Measurements from ENCODE around the gene NOM1.
"Not testable (repeated sequence)": the region's sequence is repeated elsewhere in the genome, so short reads cannot be mapped to it uniquely, and the experiment has no call there.

NOM1 gene

GRCh38 chr7:156936766-156937165 lies 12.7 kb upstream of the NOM1 start:
- not testable (repeated sequence) for FAIRE-seq; DNase-seq (ENCODE audit: insufficient read length, low spot score)

- FAIRE-seq, result no peak
Measured at GRCh38 chr7:156940421-156941122, 8.9 kb upstream of the NOM1 start.

DNA sequence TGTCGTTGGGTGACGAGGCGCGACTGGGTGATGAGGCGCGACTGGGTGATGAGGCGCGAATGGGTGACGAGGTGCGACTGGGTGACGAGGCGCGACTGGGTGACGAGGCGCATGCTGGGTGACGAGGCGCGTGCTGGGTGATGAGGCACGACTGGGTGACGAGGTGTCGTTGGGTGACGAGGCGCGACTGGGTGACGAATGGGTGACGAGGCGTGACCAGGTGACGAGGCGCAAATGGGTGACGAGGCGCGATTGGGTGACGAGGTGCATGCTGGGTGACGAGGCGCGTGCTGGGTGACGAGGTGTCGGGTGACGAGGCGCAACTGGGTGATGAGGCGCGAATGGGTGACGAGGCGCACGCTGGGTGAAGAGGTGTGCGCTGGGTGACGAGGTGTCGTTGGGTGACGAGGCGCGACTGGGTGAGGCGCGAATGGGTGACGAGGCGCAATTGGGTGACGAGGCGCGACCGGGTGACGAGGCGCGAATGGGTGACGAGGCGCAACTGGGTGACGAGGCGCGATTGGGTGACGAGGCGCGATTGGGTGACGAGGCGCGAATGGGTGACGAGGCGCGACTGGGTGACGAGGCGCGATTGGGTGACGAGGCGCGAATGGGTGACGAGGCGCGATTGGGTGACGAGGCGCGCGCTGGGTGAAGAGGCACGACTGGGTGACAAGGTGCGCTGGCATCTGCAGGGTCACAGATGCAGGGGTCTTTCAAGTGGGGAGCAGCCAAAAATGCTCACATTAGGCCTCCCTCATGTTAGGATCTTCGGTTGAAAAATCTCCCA lies 7.9 kb upstream of the NOM1 start:
- DNase-seq (ENCODE audit: insufficient read length, low spot score), result no peak
- no peak for FAIRE-seq

More at GRCh38 chr7:156940421-156941122, 8.9 kb upstream of the NOM1 start:
- no peak for DNase-seq (ENCODE audit: insufficient read length, low spot score)

GRCh38 chr7:156942708-156943090 lies 6.8 kb upstream of the NOM1 start:
- no peak for DNase-seq (ENCODE audit: insufficient read length, low spot score)
- FAIRE-seq, result no peak

DNA sequence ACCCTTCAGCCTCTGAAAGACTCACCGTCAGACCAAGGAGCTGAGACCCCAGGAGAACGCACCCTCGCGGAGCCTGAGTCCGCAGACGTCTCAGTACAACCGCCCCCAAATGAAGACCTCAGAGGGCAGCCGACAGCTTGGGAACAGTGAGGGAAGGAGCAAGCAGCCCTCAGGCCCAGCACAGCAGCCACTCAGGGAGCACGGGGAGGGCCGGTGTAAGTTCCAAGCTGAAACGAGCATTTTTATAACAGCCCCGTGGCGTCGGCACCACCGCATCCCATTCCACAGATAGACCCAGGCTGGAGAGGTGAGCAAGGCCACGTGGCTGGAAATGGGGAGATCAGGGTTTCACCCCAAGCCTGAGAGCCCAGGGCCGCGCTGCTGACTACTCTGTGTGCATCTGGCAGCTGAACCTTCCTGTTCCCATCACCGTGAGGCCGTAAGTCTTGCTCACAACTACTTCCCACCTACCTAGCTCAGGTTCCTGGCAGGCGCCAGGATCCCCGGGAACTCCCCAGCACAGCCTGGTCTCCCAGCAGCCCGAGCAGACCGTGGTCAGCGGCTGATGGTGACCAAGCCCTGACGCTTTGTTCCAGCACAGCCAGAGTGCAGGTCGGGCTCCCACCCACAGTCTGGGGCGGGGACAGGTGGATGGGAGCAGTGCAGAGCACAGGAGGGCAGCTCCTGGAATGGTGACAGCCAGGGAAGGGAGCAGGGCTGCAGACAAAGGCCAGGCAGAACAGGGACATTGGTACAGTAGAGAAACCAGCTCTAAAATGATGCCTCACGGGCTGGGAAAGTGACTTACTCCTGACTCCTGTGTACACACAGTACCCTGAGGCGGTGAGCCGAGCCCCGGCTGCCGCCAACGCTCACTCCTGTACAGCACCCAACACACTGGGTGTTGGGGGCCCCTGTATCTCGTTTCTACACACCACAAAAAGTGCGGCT lies 6.1 kb upstream of the NOM1 start:
- no peak for DNase-seq (ENCODE audit: insufficient read length, low spot score)
- no peak for FAIRE-seq

- no peak for DNase-seq (ENCODE audit: insufficient read length, low spot score)
- FAIRE-seq, result no peak
Measured at GRCh38 chr7:156944876-156945275, 4.6 kb upstream of the NOM1 start.

DNA sequence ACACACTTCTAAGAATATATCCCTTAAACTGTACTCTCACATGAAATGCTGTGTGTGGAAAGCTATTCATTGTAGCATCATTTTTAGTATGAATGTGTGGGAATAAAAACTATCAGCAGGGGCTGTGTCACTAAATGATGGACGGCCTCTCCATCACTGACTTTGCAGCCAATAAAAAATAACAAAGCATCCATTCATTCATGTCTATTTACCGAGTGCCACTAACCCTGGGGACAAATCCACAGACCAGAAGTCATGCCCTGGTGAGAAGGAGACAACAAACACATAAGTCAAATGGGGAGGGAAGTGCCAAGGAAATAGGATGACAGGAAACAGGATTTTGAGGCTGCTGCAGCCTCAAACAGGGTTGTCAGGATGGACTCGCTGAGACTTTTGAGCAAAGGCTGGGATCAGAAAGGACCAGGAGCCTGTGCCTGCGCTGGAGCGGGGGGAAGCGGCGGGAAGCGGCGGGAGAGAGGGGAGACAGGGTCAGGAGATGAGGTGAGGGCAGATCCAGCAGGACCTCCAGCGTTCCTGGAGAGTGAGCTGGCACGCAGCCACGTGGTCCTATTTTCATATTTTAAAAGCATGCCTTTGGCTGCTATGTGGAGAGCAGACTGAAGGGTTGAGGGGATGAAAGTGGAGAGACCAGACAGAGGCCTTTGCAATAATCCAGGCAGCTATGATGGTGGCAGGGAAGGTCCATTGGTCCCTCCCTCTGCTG lies 2.2 kb upstream of the NOM1 start:
- DNase-seq (ENCODE audit: insufficient read length, low spot score) (no peak), FAIRE-seq (no peak)

GRCh38 chr7:156948361-156948760 lies 1.2 kb upstream of the NOM1 start:
- DNase-seq (ENCODE audit: insufficient read length, low spot score) (no peak), FAIRE-seq (no peak)

- no peak for DNase-seq (ENCODE audit: insufficient read length, low spot score)
- FAIRE-seq, result peak; percentile 23
Measured at GRCh38 chr7:156950381-156950858, 908 bp downstream of the NOM1 start.

GRCh38 chr7:156953215-156953614 lies 3.7 kb downstream of the NOM1 start:
- not testable (repeated sequence) for FAIRE-seq; DNase-seq (ENCODE audit: insufficient read length, low spot score)

- FAIRE-seq (no peak), DNase-seq (ENCODE audit: insufficient read length, low spot score) (no peak)
Measured at GRCh38 chr7:156954941-156955340, 5.4 kb downstream of the NOM1 start.

DNA sequence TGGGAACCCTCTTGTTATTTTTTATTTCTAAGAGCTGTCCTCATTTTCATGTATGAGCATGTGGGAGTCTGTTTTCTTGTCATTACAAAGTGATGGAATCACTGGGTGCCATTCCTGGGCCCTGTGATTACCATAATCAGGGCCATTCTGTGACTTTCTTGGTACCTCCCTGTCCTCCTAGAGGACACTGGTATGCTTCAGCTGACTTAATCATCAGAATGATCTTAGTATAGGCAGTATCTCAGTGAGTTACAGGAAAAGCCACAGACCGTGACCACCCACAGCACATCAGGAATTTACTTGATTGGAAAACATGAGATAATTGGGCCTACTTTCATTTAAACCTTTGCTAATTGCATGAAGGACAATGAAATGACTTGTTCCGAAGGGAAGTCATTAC lies 7.2 kb downstream of the NOM1 start:
- no peak for FAIRE-seq
- DNase-seq (ENCODE audit: insufficient read length, low spot score), result no peak

GRCh38 chr7:156962145-156962544 lies 12.6 kb downstream of the NOM1 start:
- FAIRE-seq (no peak), DNase-seq (ENCODE audit: insufficient read length, low spot score) (no peak)

DNA sequence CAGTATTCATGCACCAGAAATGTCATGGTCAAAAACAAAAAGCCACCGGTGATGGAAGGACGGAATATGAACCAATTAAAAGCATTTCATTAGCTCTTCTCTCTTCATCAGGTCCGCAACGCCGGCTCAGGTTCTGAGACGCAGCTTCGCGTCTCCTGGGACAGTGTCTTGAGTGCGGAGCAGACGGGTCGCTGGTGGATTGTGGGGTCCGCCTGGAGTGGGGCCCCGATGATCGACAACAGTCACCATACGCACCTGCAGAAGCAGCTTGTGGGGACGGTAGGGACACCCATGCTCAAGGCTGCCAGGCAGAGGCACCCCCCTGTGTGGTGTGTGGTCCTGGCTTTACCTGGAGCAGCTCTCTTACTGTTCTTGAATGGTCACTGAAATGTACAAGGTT lies 13.4 kb downstream of the NOM1 start:
- DNase-seq (ENCODE audit: insufficient read length, low spot score) (no peak), FAIRE-seq (no peak)

- FAIRE-seq (no peak), DNase-seq (ENCODE audit: insufficient read length, low spot score) (no peak)
Measured at GRCh38 chr7:156963472-156963871, 14.0 kb downstream of the NOM1 start.

GRCh38 chr7:156964971-156965370 lies 15.5 kb downstream of the NOM1 start:
- DNase-seq (ENCODE audit: insufficient read length, low spot score) (no peak), FAIRE-seq (no peak)

DNA sequence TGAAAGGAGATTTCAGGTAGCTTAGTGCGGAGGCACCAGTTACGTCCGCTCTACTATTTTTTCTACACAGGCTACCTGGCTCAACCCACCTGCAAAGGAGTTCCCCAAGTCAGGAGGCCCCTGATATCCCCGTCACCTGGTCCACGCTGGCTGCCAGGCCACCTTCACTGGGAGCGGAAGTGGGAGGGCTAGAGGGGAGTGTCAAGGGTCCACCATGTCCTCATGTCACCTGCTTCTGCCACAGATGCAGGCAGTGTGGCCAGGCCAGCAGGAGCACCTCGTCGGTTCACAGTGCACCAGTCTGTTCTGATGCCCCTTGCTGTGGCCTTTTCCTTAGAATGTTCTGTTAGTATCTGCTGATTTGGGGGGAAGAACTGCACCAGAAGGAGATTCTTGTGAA lies 16.9 kb downstream of the NOM1 start:
- FAIRE-seq, result no peak
- no peak for DNase-seq (ENCODE audit: insufficient read length, low spot score)

- FAIRE-seq, result no peak
- DNase-seq (ENCODE audit: insufficient read length, low spot score), result no peak
Measured at GRCh38 chr7:156968183-156968582, 18.7 kb downstream of the NOM1 start.

- no peak for FAIRE-seq
- DNase-seq (ENCODE audit: insufficient read length, low spot score), result no peak
Measured at GRCh38 chr7:156969972-156970420, 20.5 kb downstream of the NOM1 start.

DNA sequence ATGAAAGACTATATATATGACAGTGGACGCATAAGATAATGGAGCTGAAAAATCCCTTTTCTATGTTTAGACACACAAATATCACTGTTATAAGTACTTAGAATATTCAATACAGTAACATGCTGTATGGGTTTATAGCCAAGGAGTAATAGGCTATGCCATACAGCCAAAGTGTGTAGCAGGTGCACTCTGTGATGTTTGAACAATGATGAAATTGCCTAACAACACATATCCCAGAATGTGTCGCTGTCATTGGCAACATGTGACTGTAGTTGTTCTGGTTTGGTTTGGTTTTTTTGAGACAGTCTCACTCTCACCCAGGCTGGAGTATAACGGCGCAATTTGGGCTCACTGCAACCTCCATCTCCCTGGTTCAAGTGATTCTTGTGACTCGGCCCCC lies 26.1 kb downstream of the NOM1 start:
- no peak for DNase-seq (ENCODE audit: insufficient read length, low spot score)
- FAIRE-seq, result no peak
